Ectodermal cell (in vitro differentiated cells): ENCODE measurements around the gene AP5S1.

Source experiments
- H3K27ac ChIP-seq: 2 replicates; pipeline ENCODE4 v1.7.0; 2013; ENCODE audit warnings: mild to moderate bottlenecking, low read depth, low read length; ENCODE audit not compliant: insufficient read depth, poor library complexity, severe bottlenecking
- H3K27me3 ChIP-seq: 2 replicates; pipeline ENCODE4 v1.7.0; 2013; ENCODE audit warnings: mild to moderate bottlenecking, low read length; ENCODE audit not compliant: insufficient read depth, control insufficient read depth, poor library complexity, severe bottlenecking
- H3K36me3 ChIP-seq: one replicate; pipeline ENCODE4 v1.7.0; 2013; ENCODE audit warnings: low read length; ENCODE audit not compliant: control insufficient read depth, insufficient read depth
- H3K4me1 ChIP-seq: one replicate; pipeline ENCODE4 v1.7.0; 2013; ENCODE audit warnings: low read length; ENCODE audit not compliant: control insufficient read depth, insufficient read depth
- H3K4me3 ChIP-seq: 2 replicates; pipeline ENCODE4 v1.7.0; 2013; ENCODE audit warnings: low read depth, low read length, control low read depth; ENCODE audit not compliant: insufficient read depth
- H3K9me3 ChIP-seq: 2 replicates; pipeline ENCODE4 v1.7.0; 2013; ENCODE audit warnings: mild to moderate bottlenecking, low read length, moderate library complexity; ENCODE audit not compliant: control insufficient read depth
- WGBS, 2 experiments: methylation state at CpG; one replicate each; pipeline ENCODE4 v1.1.7; 2013; ENCODE audit warnings: missing lambda C conversion rate in 2 of 2; 5-methylcytosine and 5-hydroxymethylcytosine counted together

The AP5S1 gene

GRCh38 chr20:3874194-3874844 is 54.0 kb downstream of the AP5S1 start:
- Histone ChIP-seq H3K27ac (no peak overlapping the region), H3K4me3 (no peak overlapping the region), H3K36me3 (peaks cover 4% of the 10 kb centered on the region), H3K4me1 (no peaks in the 10 kb centered on the region), H3K9me3 (no peaks in the 10 kb centered on the region), H3K27me3 (no peaks in the 10 kb centered on the region)
- WGBS, 2 experiments, result 77 to 78% methylated on average over 3 of the region's 3 CpGs

GRCh38 chr20:3875378-3875974 is 55.1 kb downstream of the AP5S1 start:
- no peaks in the 10 kb centered on the region for H3K9me3 ChIP-seq
- no peaks in the 10 kb centered on the region for H3K27me3 ChIP-seq
- no peaks in the 10 kb centered on the region for H3K4me1 ChIP-seq
- no peak overlapping the region for H3K27ac ChIP-seq
- WGBS, 2 experiments, result 88 to 92% methylated on average over 9 of the region's 9 CpGs
- no peak overlapping the region for H3K4me3 ChIP-seq
- peaks cover 4% of the 10 kb centered on the region for H3K36me3 ChIP-seq

DNA sequence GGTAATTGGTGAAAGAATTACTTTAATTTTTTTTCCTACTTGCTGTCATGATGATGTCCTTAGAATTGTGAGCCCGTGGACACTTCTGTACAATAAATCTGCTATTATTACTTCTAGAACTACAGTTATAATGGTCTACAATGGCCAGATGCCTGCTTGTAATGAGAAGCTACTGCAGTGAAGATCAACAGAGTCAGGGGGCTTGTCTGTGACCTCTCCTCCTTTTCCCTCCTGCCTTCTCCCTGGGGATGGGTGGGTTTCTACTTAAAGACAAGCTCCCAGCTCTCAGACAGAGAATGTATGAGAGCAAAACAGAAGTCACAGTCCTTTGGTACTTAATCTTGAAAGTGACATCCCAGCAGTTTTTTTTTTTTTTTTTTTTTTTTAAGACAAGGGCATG is 55.7 kb downstream of the AP5S1 start:
- Histone ChIP-seq H3K9me3 (no peaks in the 10 kb centered on the region), H3K4me1 (no peaks in the 10 kb centered on the region), H3K27ac (no peak overlapping the region), H3K4me3 (no peak overlapping the region), H3K36me3 (peaks cover 4% of the 10 kb centered on the region), H3K27me3 (no peaks in the 10 kb centered on the region)
- WGBS, 2 experiments, result 100% methylated on average over 1 of the region's 1 CpG; no CpG with 5 or more reads in 1 of the 2 experiments

DNA sequence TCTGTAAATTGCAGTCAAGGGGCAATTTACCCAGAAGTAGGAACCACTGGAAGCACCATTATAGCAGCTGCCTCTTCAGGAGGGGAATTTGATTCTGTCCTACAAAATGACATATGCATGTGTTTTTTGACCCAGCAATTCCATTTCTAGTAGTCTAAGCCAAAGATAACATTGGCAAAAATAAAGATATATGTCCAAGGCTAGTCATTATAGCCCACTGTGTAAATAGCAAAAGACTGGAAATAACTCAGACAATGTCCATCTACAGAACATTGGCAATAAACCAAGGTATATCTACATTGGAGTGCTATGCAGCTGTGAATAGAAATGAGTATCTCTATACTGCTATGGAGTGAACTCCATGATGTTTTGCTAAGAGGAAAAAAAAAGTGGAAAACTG is 56.3 kb downstream of the AP5S1 start:
- H3K4me3 ChIP-seq, result no peak overlapping the region
- H3K9me3 ChIP-seq, result no peaks in the 10 kb centered on the region
- H3K4me1 ChIP-seq, result no peaks in the 10 kb centered on the region
- no peaks in the 10 kb centered on the region for H3K27me3 ChIP-seq
- no peak overlapping the region for H3K27ac ChIP-seq
- peaks cover 4% of the 10 kb centered on the region for H3K36me3 ChIP-seq
